Measurements from ENCODE around the gene KIF3A.

- TF ChIP-seq CTCF (IDR thresholded peaks at IDR 0.05) (no peak), POLR2AphosphoS5 (IDR thresholded peaks at IDR 0.05) (no peak), POLR2A (IDR thresholded peaks at IDR 0.05) (no peak)
Observed at GRCh38 chr5:132762246-132763000, 25.1 kb upstream of the KIF3A start.

Measured in stomach (tissue), 4 donors.